HG03060 (cell line): Measurements from ENCODE around the gene DHX58.

ENCODE experiments used
- ATAC-seq: cut with Tn5 transposase; IDR thresholded peaks from one replicate; pipeline ENCODE4 v1.9.1; 2021; ENCODE audit warnings: low read depth, moderate number of reproducible peaks; ENCODE audit not compliant: unreplicated experiment

Gene DHX58

DNA sequence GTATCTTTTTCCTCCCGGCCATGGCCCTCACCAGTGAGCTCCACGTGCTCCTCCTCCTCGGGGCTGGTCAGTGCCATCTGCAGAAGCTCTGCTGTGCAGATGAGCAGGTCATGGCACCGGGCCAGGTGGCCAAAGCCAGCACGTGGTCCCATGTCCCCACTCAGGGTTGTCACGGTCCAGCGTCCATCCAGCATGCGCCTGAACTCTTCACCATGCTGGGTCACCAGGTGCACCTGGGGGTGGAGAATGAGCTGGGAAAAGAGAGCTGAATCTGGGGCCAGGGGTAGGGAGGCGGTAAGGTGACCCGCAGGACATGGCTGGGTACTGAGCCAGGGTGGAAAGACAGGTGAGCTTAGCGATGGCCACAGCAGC, 1.3 kb downstream of the DHX58 start:
- ATAC-seq = no peak

DNA sequence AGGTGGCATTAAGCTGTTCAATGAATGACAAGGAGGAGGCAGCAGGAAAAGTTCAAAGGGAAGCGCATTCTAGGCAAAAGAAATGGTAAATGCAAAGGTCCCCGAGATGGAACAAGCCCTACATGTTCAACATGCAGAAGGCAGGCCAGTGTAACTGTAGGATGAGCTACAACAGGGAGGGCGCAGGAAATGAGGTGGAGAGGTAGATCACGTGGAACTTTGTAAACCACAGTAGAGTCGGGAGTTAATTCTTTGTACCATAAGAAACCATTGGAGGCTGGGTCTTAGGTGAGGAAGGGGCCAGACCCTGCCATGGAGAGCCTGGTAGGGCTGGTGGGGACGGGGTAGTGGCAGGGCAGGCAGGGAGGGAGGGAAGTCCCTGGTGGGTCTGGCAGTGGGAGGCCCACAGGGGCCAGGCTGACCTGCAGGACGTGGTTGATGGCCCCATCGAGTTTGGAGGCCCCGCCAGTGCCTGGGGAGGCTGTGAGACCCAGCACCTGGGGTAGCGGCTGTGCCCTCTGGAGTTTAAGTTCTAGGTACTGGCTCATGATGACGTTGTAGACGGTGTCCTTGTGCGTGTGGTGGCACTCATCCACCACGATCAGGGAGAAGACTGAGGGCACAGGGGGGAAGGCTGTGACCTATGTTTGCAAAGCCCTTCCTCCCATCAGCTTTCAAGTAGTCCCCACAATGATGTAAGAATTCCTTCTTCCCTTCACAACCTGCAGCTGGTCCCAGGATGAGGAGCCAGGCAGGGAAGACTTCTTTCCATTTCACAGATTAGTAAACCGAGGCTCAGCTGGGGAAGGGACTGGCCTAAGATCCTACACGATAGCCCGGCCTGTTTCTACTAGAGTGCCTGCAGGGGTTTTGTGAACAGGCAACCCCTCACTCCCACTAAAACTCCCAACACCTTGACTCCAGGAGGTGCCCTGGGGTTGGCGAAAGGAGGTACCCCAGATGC, 1.9 kb downstream of the DHX58 start:
- no peak for ATAC-seq

DNA sequence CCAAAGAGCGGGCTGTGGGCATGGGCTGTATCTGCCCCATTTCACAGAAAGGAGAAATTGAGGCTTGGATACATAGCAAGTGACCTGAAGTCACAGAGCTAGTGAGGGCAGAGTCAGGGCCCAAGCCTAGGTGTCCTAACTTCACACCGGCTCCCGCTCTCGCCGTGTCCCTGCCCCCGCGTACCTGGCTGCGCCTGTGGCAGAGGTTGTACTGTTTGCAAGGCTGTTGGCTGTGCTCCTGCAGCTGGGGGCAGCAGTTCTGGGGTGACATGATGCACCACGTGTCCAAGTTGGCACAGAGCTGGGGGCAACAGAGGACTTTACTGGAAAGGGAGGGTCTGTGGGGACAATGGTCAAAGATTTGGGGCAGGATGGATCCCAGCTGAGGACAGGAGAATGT, 3.4 kb downstream of the DHX58 start:
- no peak for ATAC-seq

DNA sequence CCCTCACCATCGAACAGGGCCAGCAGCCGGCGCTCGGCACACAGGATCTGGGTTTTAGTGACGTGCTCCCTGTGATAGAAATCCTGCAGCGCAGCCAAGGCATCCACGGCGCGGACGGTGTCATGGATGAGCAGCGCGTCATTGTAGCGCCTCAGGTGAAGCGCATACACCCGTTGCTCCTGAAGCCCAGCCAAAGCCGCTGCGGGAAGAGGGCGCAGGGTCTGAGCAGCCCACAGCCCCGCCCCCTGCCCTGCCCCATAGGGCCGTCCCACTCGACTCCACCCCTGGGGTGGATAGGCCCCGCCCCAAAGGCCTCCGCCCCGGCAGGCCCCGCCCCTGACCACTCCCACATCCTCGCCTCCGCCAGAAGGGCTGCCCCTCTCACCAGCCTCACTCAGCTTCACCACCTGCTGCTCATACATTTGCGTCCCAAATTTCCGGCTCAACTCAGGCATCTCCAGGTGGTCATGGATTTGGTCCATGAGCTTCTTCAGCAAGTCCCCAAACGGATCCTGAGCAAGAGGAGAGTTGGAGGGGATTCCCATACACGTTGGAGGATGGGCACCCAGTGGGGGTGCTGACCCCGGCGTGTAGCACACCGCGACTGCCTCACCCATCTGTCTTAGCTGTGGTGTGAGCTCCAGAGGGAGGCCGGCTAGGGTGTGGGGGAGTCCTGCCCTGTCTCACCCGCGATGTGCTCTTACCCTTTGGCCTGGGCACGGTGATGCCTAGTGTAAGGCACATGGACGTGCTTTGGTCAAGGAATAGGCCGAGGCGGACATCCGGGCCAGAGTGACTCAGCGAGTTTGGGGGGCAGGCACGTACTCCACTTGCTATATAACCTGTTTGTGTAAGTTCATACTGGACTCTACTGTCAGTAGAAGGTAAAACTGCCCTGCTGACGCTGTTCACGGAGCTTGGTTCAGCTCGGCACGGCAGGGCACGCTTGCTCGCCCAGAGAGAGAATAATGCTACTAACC, 4.6 kb downstream of the DHX58 start:
- ATAC-seq = no peak

DNA sequence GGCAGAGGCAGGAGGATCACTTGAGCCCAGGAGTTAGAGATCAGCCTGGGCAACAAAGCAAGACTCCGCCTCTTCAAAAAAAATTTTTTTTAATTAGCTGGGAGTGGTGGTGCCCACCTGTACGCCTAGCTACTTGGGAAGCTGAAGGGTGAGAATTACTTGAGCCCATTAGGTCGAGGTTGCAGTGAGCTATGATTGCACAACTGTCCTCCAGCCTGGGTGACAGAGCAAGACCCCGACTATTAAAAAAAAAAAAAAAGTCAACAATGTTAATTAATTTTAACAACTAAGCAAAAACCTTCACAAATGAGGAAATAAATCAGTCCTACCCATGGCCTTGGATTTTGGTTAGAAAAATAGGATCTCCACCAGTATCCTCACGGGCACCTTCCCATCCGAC, 5.4 kb downstream of the DHX58 start:
- no peak for ATAC-seq

DNA sequence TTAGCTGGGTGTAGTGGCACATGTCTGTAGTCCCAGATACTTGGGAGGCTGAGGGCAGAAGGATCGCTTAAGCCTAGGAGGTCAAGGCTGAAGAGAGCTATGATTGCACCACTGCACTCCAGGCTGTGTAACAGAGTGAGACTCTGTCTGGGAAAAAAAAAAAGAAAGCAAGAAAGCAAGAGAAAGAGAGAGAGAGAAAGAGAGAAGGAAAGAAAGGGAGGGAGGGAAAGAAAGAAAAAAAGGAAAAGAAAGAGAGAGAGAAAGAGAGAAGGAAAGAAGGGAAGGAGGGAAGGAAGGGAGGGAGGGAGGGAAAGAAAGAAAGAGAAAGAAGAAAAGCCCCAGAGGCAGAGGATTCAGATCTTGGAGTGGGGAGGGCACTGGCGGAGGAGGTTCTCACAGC, 6.5 kb downstream of the DHX58 start:
- no peak for ATAC-seq

GRCh38 chr17:42104264-42104663, 8.2 kb downstream of the DHX58 start:
- ATAC-seq = no peak

DNA sequence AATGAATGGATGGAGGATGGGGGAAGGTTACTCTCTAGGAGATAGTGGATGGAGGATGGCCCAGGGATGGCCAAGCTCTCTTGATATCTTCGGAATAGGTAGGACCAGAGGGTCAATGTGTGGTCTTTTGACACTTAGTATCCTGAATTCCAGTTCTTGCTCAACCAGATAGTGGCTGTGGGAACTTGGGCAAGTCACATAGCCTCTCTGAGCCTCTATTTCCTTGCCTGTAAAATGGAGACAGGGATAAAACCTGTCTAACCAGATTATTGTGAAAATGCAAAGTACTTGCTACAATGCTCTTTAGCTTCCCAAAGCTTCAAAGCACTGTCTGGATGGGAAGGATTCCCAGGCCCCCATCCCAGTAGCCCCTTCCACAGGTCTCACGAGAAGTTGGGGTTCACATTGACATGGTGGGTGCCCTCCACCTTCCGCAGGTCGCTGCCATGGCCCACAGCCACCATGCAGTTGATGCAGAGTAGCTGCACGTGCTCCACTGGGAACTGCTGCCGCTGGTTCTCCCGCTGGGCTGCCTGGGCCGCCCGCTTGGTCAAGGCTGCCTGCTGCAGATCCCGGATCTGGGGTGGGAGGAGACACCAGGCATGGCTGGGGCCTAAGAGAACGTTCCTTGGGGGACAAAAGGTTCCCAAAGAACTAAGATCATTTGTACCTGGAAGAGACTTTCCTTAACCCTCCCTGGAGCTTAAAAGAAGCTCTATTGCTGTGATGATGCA, 9.1 kb downstream of the DHX58 start:
- ATAC-seq = no peak

DNA sequence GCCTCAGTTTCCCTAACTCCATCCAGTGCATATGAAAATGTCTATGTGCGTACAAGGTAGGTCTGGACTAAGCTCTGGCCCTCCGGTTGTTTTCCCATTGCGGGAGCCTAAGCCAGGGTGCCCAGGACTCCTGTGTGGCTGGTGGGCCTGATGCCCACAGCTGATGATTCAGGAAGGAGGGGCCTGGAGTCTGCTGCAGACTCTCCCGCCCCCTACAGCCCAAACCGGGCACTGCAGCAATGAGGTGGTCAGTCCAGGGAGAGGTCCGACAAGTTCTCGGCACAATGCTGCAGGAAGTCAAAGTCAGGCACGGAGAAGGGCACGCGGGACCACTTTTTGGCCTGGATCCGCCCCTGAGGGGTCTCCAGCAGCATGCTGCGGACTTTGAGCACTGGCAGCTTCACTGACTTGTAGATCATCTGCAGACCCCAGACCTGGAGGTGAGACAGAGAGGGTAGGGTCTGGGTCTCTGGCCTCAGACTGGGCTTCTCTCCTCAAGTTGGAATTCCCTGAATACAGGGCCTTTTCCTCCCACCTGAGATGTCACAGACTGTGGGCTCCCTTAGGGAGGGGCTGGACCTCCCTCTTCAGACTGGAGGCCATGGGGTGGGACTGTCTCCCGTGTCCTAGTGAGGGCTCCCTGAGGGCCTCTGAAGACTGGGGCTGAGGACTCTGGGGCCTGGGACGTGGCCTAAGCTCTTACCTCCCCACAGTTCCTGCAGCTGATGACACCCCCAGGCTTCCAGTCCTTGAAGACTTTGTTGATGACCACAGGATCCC, 10.8 kb downstream of the DHX58 start:
- no peak for ATAC-seq

- no peak for ATAC-seq
These were observed 13.6 kb downstream of the DHX58 start for GRCh38 chr17:42098730-42099399.

DNA sequence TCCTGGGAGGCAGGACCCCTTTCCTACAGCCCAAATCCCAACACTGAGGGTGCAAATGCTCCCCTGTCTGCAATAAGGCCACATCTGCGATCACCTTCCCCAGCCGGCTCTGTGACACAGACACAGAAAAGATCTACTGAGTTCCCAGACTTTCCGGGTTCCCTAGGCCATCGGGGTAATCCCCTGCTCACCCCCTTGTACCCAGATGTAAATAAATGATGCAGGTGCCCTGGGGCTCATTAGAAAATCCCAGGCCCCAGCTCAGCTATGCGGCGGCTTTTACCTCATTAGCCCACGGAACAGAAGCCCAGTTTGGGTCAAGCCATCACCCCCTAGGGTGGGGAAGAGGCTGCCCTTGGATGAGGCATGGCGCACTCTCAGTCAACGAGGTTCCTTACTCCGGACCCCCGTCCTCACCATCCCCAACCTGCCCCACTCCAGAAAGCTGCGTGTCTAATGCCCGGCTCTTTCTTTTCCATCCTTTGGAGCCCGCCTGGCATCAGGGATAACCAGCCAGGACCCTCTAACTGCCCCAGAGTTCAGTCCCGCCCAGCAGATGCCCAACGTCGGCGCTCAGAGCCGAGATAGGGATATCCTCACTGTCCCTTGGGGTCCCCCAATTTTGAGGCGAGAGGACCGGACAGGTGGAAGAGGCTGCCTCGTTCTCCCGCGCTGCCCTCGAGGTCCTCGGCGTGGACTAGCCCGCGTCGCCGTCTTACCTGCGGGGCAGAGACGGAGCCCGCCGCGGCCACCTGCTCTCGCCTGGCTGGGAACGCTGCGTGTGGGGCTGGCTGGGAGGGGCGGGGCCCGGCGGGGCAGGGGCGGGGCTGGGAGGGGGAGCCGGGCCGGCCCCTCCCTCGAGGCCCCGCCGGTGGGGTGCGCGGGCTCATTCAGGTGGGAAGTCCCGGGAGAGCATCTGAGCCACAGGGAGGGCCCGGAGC, 14.6 kb downstream of the DHX58 start, which contains the start of gene ZNF385C:
Gene ZNF385C, minus strand, starts transcription at position 783 of the 941 bp plus-strand sequence. CDS start 35,417 bp downstream, outside the sequence.
- no peak for ATAC-seq

- ATAC-seq = no peak
These were observed 16.0 kb downstream of the DHX58 start for GRCh38 chr17:42096360-42097111.

GRCh38 chr17:42094375-42095069, 18.0 kb downstream of the DHX58 start:
- no peak for ATAC-seq

GRCh38 chr17:42092939-42093338, 19.6 kb downstream of the DHX58 start:
- ATAC-seq = no peak

DNA sequence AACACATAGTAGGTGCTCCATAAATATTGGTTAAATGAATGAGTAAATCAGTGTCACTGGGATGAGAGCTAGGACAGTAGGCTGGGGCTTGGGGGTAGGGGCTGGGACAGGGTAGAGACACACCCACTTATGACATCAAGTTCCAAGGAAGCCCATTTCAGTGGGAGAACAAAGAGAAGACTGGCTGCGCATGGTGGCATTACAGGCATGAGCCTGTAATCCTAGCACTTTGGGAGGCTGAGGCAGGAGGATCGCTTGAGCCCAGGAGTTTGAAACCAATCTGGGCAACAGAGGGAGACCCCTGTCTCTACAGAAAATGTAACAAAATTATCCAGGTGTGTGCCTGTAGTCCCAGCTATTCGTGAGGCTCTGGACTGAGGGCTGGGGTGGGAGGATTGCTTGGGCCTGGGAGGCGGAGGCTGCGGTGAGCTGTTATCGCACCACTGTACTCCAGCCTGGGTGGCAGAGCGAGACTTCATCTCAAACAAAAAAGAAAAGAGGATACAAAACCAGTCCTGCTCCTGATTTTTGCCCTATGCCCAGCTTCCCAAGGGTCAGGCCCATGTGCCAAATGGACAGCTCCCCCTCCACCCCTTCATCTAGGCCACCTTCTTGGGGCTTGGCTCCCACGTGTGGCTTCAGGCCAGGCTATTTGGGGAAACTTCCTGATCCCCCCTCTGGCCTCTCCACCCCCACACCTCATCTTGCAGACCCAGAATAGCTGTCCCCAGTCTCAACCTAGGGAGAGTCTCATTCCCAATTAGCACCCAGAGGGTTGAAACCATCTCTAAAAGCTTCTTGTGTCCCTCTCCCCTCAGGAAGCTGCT, 21.3 kb downstream of the DHX58 start:
- ATAC-seq = no peak

GRCh38 chr17:42088736-42089135, 23.8 kb downstream of the DHX58 start:
- no peak for ATAC-seq
